Astrocyte (in vitro differentiated cells and primary cell): Measurements from ENCODE around the gene ANO2. TPM values are rescaled to one million over a fixed set of nuclear protein-coding genes. Genes with fewer than 3 reads are reported as not detected.

ENCODE experiments used
- DNase-seq: peaks from one replicate; pipeline ENCODE4 v3.0.0-alpha.2; 2010; ENCODE audit warnings: low read depth
- FAIRE-seq: peaks from 2 replicates; lab custom pipeline; 2011; peaks lifted over from hg19 to GRCh38; lab: Jason Lieb, UNC
- H2AFZ ChIP-seq: 2 replicates; pipeline ENCODE4 v1.6.0; 2012; ENCODE audit warnings: low read depth, low read length, inconsistent platforms
- H3K27ac ChIP-seq: 2 replicates; pipeline ENCODE4 v1.5.1; 2011; ENCODE audit warnings: low read depth, low read length, inconsistent platforms
- H3K27me3 ChIP-seq: 2 replicates; pipeline ENCODE4 v1.6.0; 2011; ENCODE audit warnings: low read length, inconsistent platforms; ENCODE audit not compliant: insufficient read depth
- H3K36me3 ChIP-seq: 2 replicates; pipeline ENCODE4 v1.5.1; 2011; ENCODE audit warnings: low read length, inconsistent platforms; ENCODE audit not compliant: insufficient read depth
- H3K4me1 ChIP-seq: 2 replicates; pipeline ENCODE4 v1.5.1; 2011; ENCODE audit warnings: low read length, inconsistent platforms; ENCODE audit not compliant: insufficient read depth
- H3K4me2 ChIP-seq: 2 replicates; pipeline ENCODE4 v1.6.0; 2012; ENCODE audit warnings: low read length, inconsistent platforms
- H3K4me3 ChIP-seq: 2 replicates; pipeline ENCODE4 v1.5.1; 2011; ENCODE audit warnings: low read depth, mild to moderate bottlenecking, low read length, inconsistent platforms; ENCODE audit not compliant: insufficient read depth
- H3K79me2 ChIP-seq: 2 replicates; pipeline ENCODE4 v1.6.0; 2012; ENCODE audit warnings: mild to moderate bottlenecking, low read length, inconsistent platforms; ENCODE audit not compliant: insufficient read depth
- H3K9ac ChIP-seq: 2 replicates; pipeline ENCODE4 v1.6.0; 2012; ENCODE audit warnings: mild to moderate bottlenecking, low read length, inconsistent platforms
- H3K9me3 ChIP-seq: 2 replicates; pipeline ENCODE4 v1.5.1; 2012; ENCODE audit warnings: low read depth, mild to moderate bottlenecking, low read length, inconsistent platforms; ENCODE audit not compliant: insufficient read depth
- H4K20me1 ChIP-seq: 2 replicates; pipeline ENCODE4 v1.6.0; 2012; ENCODE audit warnings: low read length, inconsistent platforms; ENCODE audit not compliant: insufficient read depth
- H3K27ac Mint-ChIP-seq: one replicate; pipeline ENCODE4 v1.8.0; 2021; ENCODE audit warnings: mild to moderate bottlenecking, mixed read lengths; ENCODE audit not compliant: unreplicated experiment
- H3K27me3 Mint-ChIP-seq: one replicate; pipeline ENCODE4 v1.8.0; 2021; ENCODE audit warnings: low read depth, mixed read lengths; ENCODE audit not compliant: unreplicated experiment
- H3K36me3 Mint-ChIP-seq: one replicate; pipeline ENCODE4 v1.8.0; 2021; ENCODE audit warnings: low read depth, mixed read lengths; ENCODE audit not compliant: unreplicated experiment
- H3K4me1 Mint-ChIP-seq: one replicate; pipeline ENCODE4 v1.8.0; 2021; ENCODE audit warnings: low read depth, mixed read lengths; ENCODE audit not compliant: unreplicated experiment
- H3K4me3 Mint-ChIP-seq: one replicate; pipeline ENCODE4 v1.8.0; 2021; ENCODE audit warnings: mild to moderate bottlenecking, moderate library complexity, mixed read lengths; ENCODE audit not compliant: unreplicated experiment
- H3K9me3 Mint-ChIP-seq: one replicate; pipeline ENCODE4 v1.8.0; 2021; ENCODE audit warnings: mild to moderate bottlenecking, mixed read lengths; ENCODE audit not compliant: unreplicated experiment
- EZH2 ChIP-seq: IDR thresholded peaks from 2 replicates; pipeline ENCODE4 v1.6.1; 2012; ENCODE audit warnings: mild to moderate bottlenecking, low read length, inconsistent platforms; ENCODE audit not compliant: insufficient read depth
- total RNA-seq: library from RNA; stranded (reverse); gene quantifications from 2 replicates; pipeline ENCODE4 v1.2.1, GENCODE V29; 2021
- TF ChIP-seq, protein P1 (sequence below): IDR thresholded peaks from 2 replicates; pipeline ENCODE4 v1.5.1; 2011; ENCODE audit warnings: low read depth, mild to moderate bottlenecking, inconsistent platforms, low read length, moderate library complexity; ENCODE audit not compliant: insufficient read depth

The ANO2 gene
- total RNA-seq, 1 donor from 2014 or later, result 0.93 TPM

DNA sequence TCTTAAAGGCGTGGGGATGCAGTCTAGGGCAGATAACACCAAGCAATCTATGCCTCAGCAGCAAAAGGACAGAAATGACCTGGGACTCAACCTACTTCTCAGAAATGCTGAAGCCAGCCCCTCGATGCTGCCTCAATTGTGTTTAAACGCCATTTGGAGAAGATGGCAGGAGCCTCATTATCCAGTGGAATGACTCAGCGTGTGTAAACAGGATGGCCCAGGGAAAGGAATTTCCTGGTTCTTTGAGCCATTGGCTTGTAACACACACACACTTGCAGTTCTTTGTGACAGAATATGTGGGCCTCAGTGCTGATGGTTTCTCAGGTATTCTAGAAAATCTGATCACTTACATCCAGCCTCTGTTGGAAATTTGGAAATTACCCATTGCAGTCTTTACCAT lies 358.9 kb downstream of the ANO2 start:
- H3K36me3 Mint-ChIP-seq, result peaks cover 4% of the 10 kb centered on the region
- TF ChIP-seq, protein P1, sequence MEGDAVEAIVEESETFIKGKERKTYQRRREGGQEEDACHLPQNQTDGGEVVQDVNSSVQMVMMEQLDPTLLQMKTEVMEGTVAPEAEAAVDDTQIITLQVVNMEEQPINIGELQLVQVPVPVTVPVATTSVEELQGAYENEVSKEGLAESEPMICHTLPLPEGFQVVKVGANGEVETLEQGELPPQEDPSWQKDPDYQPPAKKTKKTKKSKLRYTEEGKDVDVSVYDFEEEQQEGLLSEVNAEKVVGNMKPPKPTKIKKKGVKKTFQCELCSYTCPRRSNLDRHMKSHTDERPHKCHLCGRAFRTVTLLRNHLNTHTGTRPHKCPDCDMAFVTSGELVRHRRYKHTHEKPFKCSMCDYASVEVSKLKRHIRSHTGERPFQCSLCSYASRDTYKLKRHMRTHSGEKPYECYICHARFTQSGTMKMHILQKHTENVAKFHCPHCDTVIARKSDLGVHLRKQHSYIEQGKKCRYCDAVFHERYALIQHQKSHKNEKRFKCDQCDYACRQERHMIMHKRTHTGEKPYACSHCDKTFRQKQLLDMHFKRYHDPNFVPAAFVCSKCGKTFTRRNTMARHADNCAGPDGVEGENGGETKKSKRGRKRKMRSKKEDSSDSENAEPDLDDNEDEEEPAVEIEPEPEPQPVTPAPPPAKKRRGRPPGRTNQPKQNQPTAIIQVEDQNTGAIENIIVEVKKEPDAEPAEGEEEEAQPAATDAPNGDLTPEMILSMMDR, result no peak
- no peak for TF ChIP-seq EZH2
- Histone ChIP-seq H2AFZ (peak overlapping the region; percentile 64), H3K27me3 (no peaks in the 10 kb centered on the region), H3K9ac (no peak overlapping the region), H3K36me3 (no peaks in the 10 kb centered on the region), H3K4me2 (peak overlapping the region; percentile 14), H4K20me1 (no peaks in the 10 kb centered on the region), H3K79me2 (no peaks in the 10 kb centered on the region), H3K9me3 (no peaks in the 10 kb centered on the region), H3K27ac (no peak overlapping the region), H3K4me1 (peaks cover 8% of the 10 kb centered on the region), H3K4me3 (no peak overlapping the region)
- H3K4me1 Mint-ChIP-seq, result peaks cover 35% of the 10 kb centered on the region
- H3K27ac Mint-ChIP-seq, result peak overlapping the region; percentile 17
- DNase-seq (peak; percentile 28), FAIRE-seq (peak; percentile 65)
- H3K27me3 Mint-ChIP-seq, result peaks cover 5% of the 10 kb centered on the region
- peaks cover 4% of the 10 kb centered on the region for H3K9me3 Mint-ChIP-seq
- H3K4me3 Mint-ChIP-seq, result no peak overlapping the region

DNA sequence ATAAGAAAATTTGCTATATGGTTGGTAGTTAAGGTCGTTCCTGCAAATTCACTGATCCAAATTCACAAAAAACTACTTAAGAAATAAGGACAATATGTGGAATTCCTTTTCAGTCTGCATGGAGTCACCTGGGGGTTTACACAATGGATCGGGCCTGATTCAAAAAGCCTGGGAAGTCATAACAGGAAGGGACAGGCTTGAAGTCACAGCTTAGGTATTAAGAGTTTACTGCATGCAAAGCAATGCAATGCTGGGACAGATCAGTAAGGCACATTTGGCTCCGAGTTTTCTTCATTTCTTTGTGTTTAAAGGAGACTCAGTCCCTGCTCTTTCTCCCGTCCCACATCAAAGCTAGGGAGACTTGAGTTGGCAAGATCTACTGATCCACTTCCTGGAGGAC lies 359.9 kb downstream of the ANO2 start:
- H3K4me1 Mint-ChIP-seq, result peaks cover 35% of the 10 kb centered on the region
- no peaks in the 10 kb centered on the region for H3K27me3 ChIP-seq
- TF ChIP-seq, protein P1, result no peak
- TF ChIP-seq EZH2, result no peak
- no peaks in the 10 kb centered on the region for H3K79me2 ChIP-seq
- no peak overlapping the region for H3K9ac ChIP-seq
- H2AFZ ChIP-seq, result no peak overlapping the region
- H3K27ac ChIP-seq, result no peak overlapping the region
- H3K36me3 ChIP-seq, result no peaks in the 10 kb centered on the region
- H3K36me3 Mint-ChIP-seq, result peaks cover 4% of the 10 kb centered on the region
- DNase-seq, result no peak
- H3K4me3 ChIP-seq, result no peak overlapping the region
- H3K9me3 Mint-ChIP-seq, result peaks cover 4% of the 10 kb centered on the region
- no peak overlapping the region for H3K27ac Mint-ChIP-seq
- H4K20me1 ChIP-seq, result no peaks in the 10 kb centered on the region
- no peak overlapping the region for H3K4me2 ChIP-seq
- peaks cover 8% of the 10 kb centered on the region for H3K4me1 ChIP-seq
- peaks cover 10% of the 10 kb centered on the region for H3K27me3 Mint-ChIP-seq
- H3K4me3 Mint-ChIP-seq, result no peak overlapping the region
- H3K9me3 ChIP-seq, result no peaks in the 10 kb centered on the region
- FAIRE-seq, result no peak

DNA sequence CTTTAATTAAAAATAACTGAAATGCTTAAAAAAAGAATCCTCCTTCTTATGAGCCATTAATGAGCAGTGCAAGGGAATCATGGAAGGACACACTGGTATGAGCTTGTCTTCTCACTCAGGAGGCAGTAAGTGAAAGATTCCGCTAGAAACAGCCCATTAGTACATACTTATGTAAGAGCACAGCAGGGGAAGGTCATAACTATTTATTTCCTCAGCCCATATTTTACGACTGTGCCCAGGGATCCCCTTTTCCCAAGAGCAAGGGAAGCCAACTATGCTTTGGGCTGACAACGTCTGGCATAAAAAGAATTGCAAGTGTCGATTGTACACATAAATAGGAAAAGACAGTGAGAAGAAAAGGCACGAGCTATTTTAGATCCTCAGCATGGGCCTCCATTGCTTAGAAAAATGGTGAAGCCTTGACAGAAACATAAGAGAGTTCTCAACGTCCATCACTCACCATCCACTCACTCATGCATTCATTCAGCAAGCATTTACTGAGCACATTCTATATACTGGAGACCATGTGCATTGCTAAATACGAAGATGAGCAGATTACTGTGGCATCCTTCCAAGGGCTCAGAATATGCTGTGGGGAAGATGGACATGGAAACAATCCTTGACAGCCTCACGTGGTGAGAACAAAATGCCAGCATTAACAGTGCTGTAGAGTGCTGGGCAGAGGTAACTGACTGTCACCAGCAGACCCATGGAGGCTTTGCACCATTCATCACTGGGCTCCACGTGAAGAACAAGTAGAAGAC lies 360.5 kb downstream of the ANO2 start:
- peaks cover 4% of the 10 kb centered on the region for H3K9me3 Mint-ChIP-seq
- DNase-seq (no peak), FAIRE-seq (no peak)
- Histone ChIP-seq H3K4me3 (no peak overlapping the region), H3K36me3 (no peaks in the 10 kb centered on the region), H3K9me3 (no peaks in the 10 kb centered on the region), H3K79me2 (no peaks in the 10 kb centered on the region), H3K4me1 (peaks cover 8% of the 10 kb centered on the region), H3K27ac (no peak overlapping the region), H3K9ac (no peak overlapping the region), H3K27me3 (no peaks in the 10 kb centered on the region), H3K4me2 (no peak overlapping the region), H2AFZ (no peak overlapping the region), H4K20me1 (no peaks in the 10 kb centered on the region)
- peaks cover 35% of the 10 kb centered on the region for H3K4me1 Mint-ChIP-seq
- no peak overlapping the region for H3K4me3 Mint-ChIP-seq
- H3K27me3 Mint-ChIP-seq, result peaks cover 11% of the 10 kb centered on the region
- H3K27ac Mint-ChIP-seq, result no peak overlapping the region
- H3K36me3 Mint-ChIP-seq, result peaks cover 4% of the 10 kb centered on the region
- no peak for TF ChIP-seq EZH2
- TF ChIP-seq, protein P1, result no peak
